ENCODE data around the gene PTPN11. TPM values are rescaled to one million over a fixed set of nuclear protein-coding genes. Genes with fewer than 3 reads are reported as not detected.

PTPN11 gene
- total and polyA plus RNA-seq, 2 of the 8 experiments (the other 6 are each of a cell fraction or from before 2014, with no cell fraction given) = 28.3 to 133 TPM

GRCh38 chr12:112551681-112552080, 132.9 kb downstream of the PTPN11 start:
- H3K4ac ChIP-seq (replicated peaks; ENCODE audit: insufficient read length, low read depth, low read length) = no peak overlapping the region
- H4K8ac ChIP-seq (ENCODE audit: extremely low read depth, insufficient read depth, low read length) = no peak overlapping the region
- H3K56ac ChIP-seq (replicated peaks; ENCODE audit: insufficient read length, low read depth, low read length) = no peak overlapping the region
- H3K36me3 ChIP-seq (ENCODE audit: control insufficient read depth in 2 of 4, insufficient read depth in 4 of 4, low read length in 3 of 4) = no peaks in the 10 kb centered on the region
- H3K4me3 ChIP-seq (ENCODE audit: extremely low read depth in 1 of 4, insufficient read depth in 2 of 4, low read depth in 3 of 4, low read length in 4 of 4) = no peak overlapping the region
- H3K79me1 ChIP-seq (ENCODE audit: low read depth, low read length) = no peaks in the 10 kb centered on the region
- no peak overlapping the region for H2AK5ac ChIP-seq (ENCODE audit: low read depth, low read length)
- no peak overlapping the region for H3K27ac ChIP-seq (ENCODE audit: low read depth, low read length)
- no peak overlapping the region for H3K4me2 ChIP-seq (ENCODE audit: insufficient read depth in 1 of 2, low read depth in 2 of 2, low read length in 2 of 2)
- no peak overlapping the region for H3K9ac ChIP-seq (replicated peaks in 1 of 4; ENCODE audit: extremely low read depth in 1 of 4, low read depth in 3 of 4, low read length in 3 of 4)
- CTCF ChIA-PET (ENCODE audit: partially characterized antibody) = interaction anchor here (0.8 to 1.3 kb wide), 3 partner anchors 13 to 354 kb away, joined by 3 to 6 read pairs (median 3); no protein-coding TSS in a partner anchor
- no peak overlapping the region for H3K18ac ChIP-seq (ENCODE audit: extremely low read depth, low read length)
- no peak overlapping the region for H2AFZ ChIP-seq (ENCODE audit: low read length)
- H2BK120ac ChIP-seq (replicated peaks; ENCODE audit: low read depth, low read length) = no peak overlapping the region
- H2BK12ac ChIP-seq (ENCODE audit: low read depth, low read length) = no peak overlapping the region
- no peaks in the 10 kb centered on the region for H4K20me1 ChIP-seq (replicated peaks in 1 of 2; ENCODE audit: control insufficient read depth in 1 of 2, insufficient read depth in 2 of 2, low read length in 2 of 2)
- H3K23me2 ChIP-seq (ENCODE audit: low read depth, low read length) = no peaks in the 10 kb centered on the region
- H3K23ac ChIP-seq (ENCODE audit: insufficient read length) = no peak overlapping the region
- no peaks in the 10 kb centered on the region for H3K4me1 ChIP-seq (replicated peaks in 1 of 4; ENCODE audit: control insufficient read depth in 3 of 4, insufficient read depth in 4 of 4, low read length in 3 of 4)
- no peaks in the 10 kb centered on the region for H3K27me3 ChIP-seq (replicated peaks in 1 of 4; ENCODE audit: control insufficient read depth in 3 of 4, extremely low read depth in 1 of 4, insufficient read depth in 3 of 4, low read length in 3 of 4)
- POLR2A ChIA-PET (ENCODE audit: partially characterized antibody) = interaction anchor here (1.0 kb wide), 1 partner anchor 177 kb away, joined by 4 read pairs; no protein-coding TSS in a partner anchor
- no peak overlapping the region for H4K91ac ChIP-seq (replicated peaks; ENCODE audit: insufficient read length, low read length)
- no peak overlapping the region for H2BK15ac ChIP-seq (ENCODE audit: low read length)
- no peaks in the 10 kb centered on the region for H3K9me3 ChIP-seq (ENCODE audit: insufficient read depth in 2 of 2, low read depth in 1 of 2, low read length in 1 of 2)
- no peak overlapping the region for H3K14ac ChIP-seq (ENCODE audit: insufficient read length)
- WGBS, 2 experiments (ENCODE audit: extremely low coverage in 1 of 2, insufficient coverage in 1 of 2, insufficient read length in 1 of 2, insufficient replicate concordance in 2 of 2, low coverage in 1 of 2, low lambda C conversion rate in 2 of 2, missing lambda C conversion rate in 1 of 2) = 89% methylated on average over 5 of the region's 5 CpGs; no CpG with 5 or more reads in 1 of the 2 experiments
- FAIRE-seq (no peak), DNase-seq (ENCODE audit: low read depth in 1 of 2, low spot score in 2 of 2) (no peak)
- H3K79me2 ChIP-seq (ENCODE audit: control insufficient read depth in 1 of 2, insufficient read depth in 2 of 2, low read length in 2 of 2) = no peaks in the 10 kb centered on the region
- H2BK20ac ChIP-seq (ENCODE audit: low read length) = no peak overlapping the region
- no peak overlapping the region for H4K5ac ChIP-seq (ENCODE audit: insufficient read length, low read depth, low read length)
- H2BK5ac ChIP-seq (ENCODE audit: low read depth, low read length) = no peak overlapping the region
- TF ChIP-seq FOSL1 (IDR thresholded peaks at IDR 0.05; ENCODE audit: insufficient read depth, low read depth, low read length) = no peak
- TF ChIP-seq TCF12 (IDR thresholded peaks at IDR 0.05; ENCODE audit: low read depth, low read length) = no peak
- TF ChIP-seq POLR2AphosphoS5 (IDR thresholded peaks at IDR 0.05; ENCODE audit: low read depth, low read length) = no peak
- no peak for TF ChIP-seq TAF7 (optimal IDR thresholded peaks at IDR 0.05; ENCODE audit: borderline replicate concordance, low read depth, low read length)
- TF ChIP-seq CTCF (IDR thresholded peaks at IDR 0.05; ENCODE audit: control extremely low read depth in 1 of 3, insufficient read depth in 1 of 3, low read depth in 1 of 3, low read length in 3 of 3) = no peak
- no peak for TF ChIP-seq BRCA1 (IDR thresholded peaks at IDR 0.05; ENCODE audit: low read depth, low read length)
- no peak for TF ChIP-seq SIRT6 (IDR thresholded peaks at IDR 0.05; ENCODE audit: low read length)
- no peak for TF ChIP-seq BACH1 (IDR thresholded peaks at IDR 0.05; ENCODE audit: low read length)
- no peak for TF ChIP-seq E2F6 (IDR thresholded peaks at IDR 0.05)
